Transverse colon (tissue), 4 donors: ENCODE measurements around the gene ZGLP1.

Experiments
- POLR2A ChIP-seq: fragments of 450-650 bp; IDR thresholded peaks from one replicate; pipeline ENCODE4 v1.6.1; 2016; ENCODE audit warnings: antibody characterized with exemption, mild to moderate bottlenecking, moderate library complexity
- POLR2AphosphoS5 ChIP-seq, 3 donors: sonication (generic); formaldehyde crosslinking; IDR thresholded peaks; one replicate each; pipeline ENCODE4 v1.6.1; 2016; ENCODE audit warnings: antibody characterized with exemption in 3 of 3
- TF ChIP-seq, protein P1 (sequence below), 5 experiments: fragments of 200-600 bp in 3 of 5; fragments of 450-650 bp in 2 of 5; sonication (generic) in 3 of 5; IDR thresholded peaks; 1 replicate in 2 of 5; 2 replicates in 3 of 5; pipeline ENCODE4 v1.5.1; 2016 to 2017; ENCODE audit warnings: antibody characterized with exemption in 5 of 5, inconsistent platforms in 3 of 5, mild to moderate bottlenecking in 2 of 5, moderate library complexity in 1 of 5

DNA sequence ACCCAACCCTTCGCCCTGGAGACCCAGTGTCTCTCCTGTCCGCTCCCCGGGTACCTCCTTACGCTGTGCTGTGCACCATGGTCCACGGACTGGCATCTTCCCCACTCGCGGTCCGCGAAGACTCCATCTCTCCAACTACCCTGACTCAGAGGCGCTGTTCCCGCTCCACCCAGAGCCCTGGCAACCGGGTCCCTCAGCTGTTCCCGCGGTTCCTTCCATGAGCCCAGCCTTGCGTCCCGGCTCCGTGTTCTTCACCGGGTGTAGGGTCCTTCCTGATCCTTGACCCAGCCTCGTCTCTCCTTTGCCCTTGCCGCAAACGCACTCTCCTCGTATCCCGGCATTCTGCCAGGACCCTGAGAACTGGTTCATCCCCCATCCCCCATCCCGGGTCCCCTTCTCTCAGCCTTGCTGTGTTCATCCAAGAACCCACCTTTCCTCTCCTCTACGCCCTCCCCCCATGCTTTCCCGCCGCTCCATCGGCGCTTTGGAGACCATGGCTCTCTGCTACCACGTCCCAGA is 19.2 kb downstream of the ZGLP1 start:
- TF ChIP-seq POLR2A (no peak), POLR2AphosphoS5 (IDR thresholded peaks at IDR 0.05) (no peak)
- TF ChIP-seq, protein P1, sequence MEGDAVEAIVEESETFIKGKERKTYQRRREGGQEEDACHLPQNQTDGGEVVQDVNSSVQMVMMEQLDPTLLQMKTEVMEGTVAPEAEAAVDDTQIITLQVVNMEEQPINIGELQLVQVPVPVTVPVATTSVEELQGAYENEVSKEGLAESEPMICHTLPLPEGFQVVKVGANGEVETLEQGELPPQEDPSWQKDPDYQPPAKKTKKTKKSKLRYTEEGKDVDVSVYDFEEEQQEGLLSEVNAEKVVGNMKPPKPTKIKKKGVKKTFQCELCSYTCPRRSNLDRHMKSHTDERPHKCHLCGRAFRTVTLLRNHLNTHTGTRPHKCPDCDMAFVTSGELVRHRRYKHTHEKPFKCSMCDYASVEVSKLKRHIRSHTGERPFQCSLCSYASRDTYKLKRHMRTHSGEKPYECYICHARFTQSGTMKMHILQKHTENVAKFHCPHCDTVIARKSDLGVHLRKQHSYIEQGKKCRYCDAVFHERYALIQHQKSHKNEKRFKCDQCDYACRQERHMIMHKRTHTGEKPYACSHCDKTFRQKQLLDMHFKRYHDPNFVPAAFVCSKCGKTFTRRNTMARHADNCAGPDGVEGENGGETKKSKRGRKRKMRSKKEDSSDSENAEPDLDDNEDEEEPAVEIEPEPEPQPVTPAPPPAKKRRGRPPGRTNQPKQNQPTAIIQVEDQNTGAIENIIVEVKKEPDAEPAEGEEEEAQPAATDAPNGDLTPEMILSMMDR (IDR thresholded peaks at IDR 0.05): no peak
